Neural crest cell (in vitro differentiated cells): ENCODE measurements around the gene TYRO3. TPM values are rescaled to one million over a fixed set of nuclear protein-coding genes. Genes with fewer than 3 reads are reported as not detected.
A peak's percentile ranks its signal among the peaks of the same experiment; 100 is the strongest.
"Not testable (repeated sequence)": the region's sequence is repeated elsewhere in the genome, so short reads cannot be mapped to it uniquely, and the experiment has no call there.

Experiments used
- DNase-seq: peaks from one replicate; pipeline ENCODE4 v3.0.0; 2021; ENCODE audit warnings: low read depth, mixed read lengths, low spot score
- H3K27ac Mint-ChIP-seq: one replicate; pipeline ENCODE4 v1.8.0; 2021; ENCODE audit warnings: mild to moderate bottlenecking, mixed read lengths; ENCODE audit not compliant: unreplicated experiment
- H3K27me3 Mint-ChIP-seq: 2 replicates; pipeline ENCODE4 v1.8.0; 2021; ENCODE audit warnings: low read depth, mild to moderate bottlenecking, mixed read lengths
- H3K36me3 Mint-ChIP-seq: 2 replicates; pipeline ENCODE4 v1.8.0; 2021; ENCODE audit warnings: low read depth, mild to moderate bottlenecking, mixed read lengths
- H3K4me1 Mint-ChIP-seq: 2 replicates; pipeline ENCODE4 v1.8.0; 2021; ENCODE audit warnings: mixed read lengths
- H3K4me3 Mint-ChIP-seq: one replicate; pipeline ENCODE4 v1.8.0; 2021; ENCODE audit warnings: mild to moderate bottlenecking, mixed read lengths
- H3K9me3 Mint-ChIP-seq: 2 replicates; pipeline ENCODE4 v1.8.0; 2021; ENCODE audit warnings: mixed read lengths
- CTCF ChIP-seq: fragments of 200-600 bp; sonication (generic); conservative IDR thresholded peaks from 2 replicates; pipeline ENCODE4 v1.5.0; 2021; ENCODE audit warnings: antibody characterized with exemption, mild to moderate bottlenecking
- total RNA-seq: library from RNA; stranded (reverse); gene quantifications from 2 replicates; pipeline ENCODE4 v1.2.1, GENCODE V29; 2021

Gene TYRO3
- total RNA-seq, 1 donor from 2014 or later, result 71.7 TPM

- peaks cover 2% of the 10 kb centered on the region for H3K27me3 Mint-ChIP-seq
- H3K4me3 Mint-ChIP-seq, result peak overlapping the region; percentile 22
- H3K36me3 Mint-ChIP-seq, result no peaks in the 10 kb centered on the region
- H3K9me3 Mint-ChIP-seq, result no peaks in the 10 kb centered on the region
- no peak overlapping the region for H3K27ac Mint-ChIP-seq
- H3K4me1 Mint-ChIP-seq, result peaks cover 16% of the 10 kb centered on the region
- no peak for TF ChIP-seq CTCF
- no peak for DNase-seq
These were observed 24.8 kb downstream of the TYRO3 start for GRCh38 chr15:41583795-41584194.

GRCh38 chr15:41584636-41585126 is 25.7 kb downstream of the TYRO3 start:
- no peak for TF ChIP-seq CTCF
- Mint-ChIP-seq H3K27me3 (peaks cover 2% of the 10 kb centered on the region), H3K4me1 (peaks cover 14% of the 10 kb centered on the region), H3K9me3 (no peaks in the 10 kb centered on the region), H3K27ac (peak overlapping the region; percentile 75), H3K36me3 (no peaks in the 10 kb centered on the region), H3K4me3 (peak overlapping the region; percentile 81)
- DNase-seq, result no peak

- Mint-ChIP-seq H3K27ac (peak overlapping the region; percentile 85), H3K36me3 (no peaks in the 10 kb centered on the region), H3K27me3 (peaks cover 2% of the 10 kb centered on the region), H3K9me3 (no peaks in the 10 kb centered on the region), H3K4me1 (peaks cover 14% of the 10 kb centered on the region), H3K4me3 (peak overlapping the region; percentile 81)
- peak; percentile 47 for DNase-seq
- TF ChIP-seq CTCF, result peak; percentile 58
These were observed 26.4 kb downstream of the TYRO3 start for GRCh38 chr15:41585127-41586047.

GRCh38 chr15:41586531-41587282 is 27.7 kb downstream of the TYRO3 start:
- not testable (repeated sequence) for H3K9me3 Mint-ChIP-seq, H3K27me3 Mint-ChIP-seq, DNase-seq, H3K27ac Mint-ChIP-seq, H3K36me3 Mint-ChIP-seq, H3K4me3 Mint-ChIP-seq
- peaks cover 14% of the 10 kb centered on the region for H3K4me1 Mint-ChIP-seq

GRCh38 chr15:41589018-41589417 is 30.0 kb downstream of the TYRO3 start:
- H3K36me3 Mint-ChIP-seq, H3K27ac Mint-ChIP-seq, H3K27me3 Mint-ChIP-seq, H3K9me3 Mint-ChIP-seq, H3K4me3 Mint-ChIP-seq, DNase-seq: not testable (repeated sequence)
- H3K4me1 Mint-ChIP-seq, result peaks cover 10% of the 10 kb centered on the region

- not testable (repeated sequence) for H3K36me3 Mint-ChIP-seq, DNase-seq, H3K4me1 Mint-ChIP-seq, H3K9me3 Mint-ChIP-seq, H3K4me3 Mint-ChIP-seq, H3K27ac Mint-ChIP-seq, H3K27me3 Mint-ChIP-seq
These were observed 30.6 kb downstream of the TYRO3 start for GRCh38 chr15:41589571-41589970.

GRCh38 chr15:41591217-41591616 is 32.2 kb downstream of the TYRO3 start:
- not testable (repeated sequence) for DNase-seq, H3K9me3 Mint-ChIP-seq, H3K27ac Mint-ChIP-seq, H3K4me3 Mint-ChIP-seq, H3K27me3 Mint-ChIP-seq, H3K4me1 Mint-ChIP-seq, H3K36me3 Mint-ChIP-seq

- H3K27ac Mint-ChIP-seq, H3K27me3 Mint-ChIP-seq: not testable (repeated sequence)
These were observed 33.7 kb downstream of the TYRO3 start for GRCh38 chr15:41592718-41593117.

More at GRCh38 chr15:41592718-41593117, 33.7 kb downstream of the TYRO3 start:
- H3K36me3 Mint-ChIP-seq, H3K4me1 Mint-ChIP-seq, H3K9me3 Mint-ChIP-seq, H3K4me3 Mint-ChIP-seq, DNase-seq: not testable (repeated sequence)
